Limb (tissue), 2 donors: Measurements from ENCODE around the gene NUDT14.

ENCODE experiments used
- DNase-seq, 2 donors: peaks; one replicate each; pipeline ENCODE4 v3.0.0-alpha.2; 2016; ENCODE audit errors: extremely low spot score in 2 of 2

The NUDT14 gene

DNA sequence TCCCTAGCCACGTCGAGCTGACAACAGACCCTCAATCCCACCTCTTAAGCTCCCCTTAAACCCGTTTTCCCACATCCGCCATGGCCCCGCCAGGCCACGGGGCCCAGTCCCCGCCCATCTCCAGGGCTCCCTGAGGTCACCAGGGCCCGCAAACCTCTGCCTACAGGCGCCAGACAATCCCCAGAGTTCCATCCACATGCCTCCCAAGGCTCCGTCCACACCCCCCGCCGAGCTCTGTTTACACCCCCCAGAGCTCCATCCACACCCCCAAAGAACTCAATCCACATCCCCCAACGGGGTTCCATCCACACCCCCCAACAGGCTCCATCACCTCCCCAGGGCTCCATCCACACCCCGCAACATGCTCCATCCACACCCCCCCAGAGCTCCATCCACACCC is 21.8 kb downstream of the NUDT14 start:
- no peak for DNase-seq

DNA sequence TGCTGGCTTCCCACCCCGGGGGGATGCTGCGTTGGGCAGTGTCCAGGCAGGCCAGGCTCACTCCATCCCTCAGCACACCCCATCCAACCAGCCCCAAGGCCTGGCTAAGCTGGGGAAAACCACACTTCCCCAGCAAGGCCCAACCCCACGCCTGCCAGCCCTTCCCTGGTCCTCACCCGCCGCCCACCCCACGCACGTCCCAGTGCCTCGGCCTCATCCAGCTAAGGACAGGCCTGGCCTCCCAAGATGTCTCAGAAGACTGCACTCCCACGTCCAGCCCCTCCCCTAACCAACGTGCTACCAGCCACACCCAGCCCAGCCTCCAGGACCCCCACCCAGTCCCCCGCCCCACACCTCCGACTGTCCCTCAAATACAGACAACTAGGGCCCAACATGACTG is 22.3 kb downstream of the NUDT14 start:
- DNase-seq: no peak

DNA sequence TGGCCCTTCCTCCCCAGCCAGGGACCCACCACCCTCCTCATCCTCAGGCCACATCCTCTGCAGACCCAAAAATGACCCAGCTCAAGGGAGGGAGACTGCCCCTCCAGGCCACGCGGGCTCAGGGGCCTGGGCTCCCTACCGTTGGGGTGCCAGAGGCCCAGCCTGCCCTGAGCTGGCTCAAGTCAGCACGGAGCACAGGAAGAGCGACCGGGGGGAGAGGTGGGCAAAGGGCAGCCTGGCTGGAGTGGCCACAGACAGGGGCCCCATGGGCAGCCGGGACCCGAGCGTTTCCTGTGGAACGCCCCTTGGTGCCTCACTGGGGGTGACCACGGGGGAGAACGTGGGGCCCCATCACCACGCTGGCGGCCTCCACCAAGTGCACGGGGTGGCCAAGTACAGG is 23.2 kb downstream of the NUDT14 start:
- no peak for DNase-seq

- DNase-seq: no peak
These were observed 24.4 kb downstream of the NUDT14 start for GRCh38 chr14:105156414-105157375.

DNA sequence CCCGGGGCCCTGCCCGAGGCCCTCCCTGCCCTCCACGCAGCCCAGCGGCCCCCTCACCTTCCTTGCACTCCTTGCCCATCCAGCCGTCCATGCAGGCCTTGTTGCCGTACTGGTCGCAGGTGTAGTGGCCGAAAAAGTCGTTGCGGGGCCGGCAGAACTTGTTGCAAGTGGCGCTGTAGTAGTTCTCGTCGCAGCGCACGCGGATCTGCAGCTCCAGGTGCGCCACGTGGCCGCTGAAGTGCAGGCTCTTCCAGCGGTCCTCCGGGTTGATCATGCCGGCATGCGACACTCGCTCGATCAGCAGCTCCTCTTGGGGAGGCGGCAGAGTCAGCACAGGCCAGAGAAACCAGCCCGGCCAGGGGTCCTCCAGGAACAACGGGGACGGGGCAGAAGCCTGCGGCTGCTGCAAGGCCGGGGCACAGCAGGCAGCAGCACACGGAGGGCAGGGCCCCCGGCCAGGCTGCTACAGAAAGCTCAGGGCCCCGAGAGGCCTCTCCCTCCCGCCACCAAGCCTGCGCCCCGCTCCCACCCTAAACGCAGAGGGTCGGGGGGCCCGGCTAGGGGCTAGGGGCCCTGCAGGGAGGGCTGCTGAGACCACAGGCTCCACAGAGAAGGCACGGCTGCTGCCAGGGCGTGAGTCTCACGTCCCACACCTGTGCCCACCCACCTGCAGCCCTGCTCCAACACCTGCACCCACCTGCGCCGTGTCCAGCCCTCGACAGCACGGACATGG is 25.3 kb downstream of the NUDT14 start:
- DNase-seq: no peak

GRCh38 chr14:105155071-105155651 is 26.0 kb downstream of the NUDT14 start:
- DNase-seq: no peak

DNA sequence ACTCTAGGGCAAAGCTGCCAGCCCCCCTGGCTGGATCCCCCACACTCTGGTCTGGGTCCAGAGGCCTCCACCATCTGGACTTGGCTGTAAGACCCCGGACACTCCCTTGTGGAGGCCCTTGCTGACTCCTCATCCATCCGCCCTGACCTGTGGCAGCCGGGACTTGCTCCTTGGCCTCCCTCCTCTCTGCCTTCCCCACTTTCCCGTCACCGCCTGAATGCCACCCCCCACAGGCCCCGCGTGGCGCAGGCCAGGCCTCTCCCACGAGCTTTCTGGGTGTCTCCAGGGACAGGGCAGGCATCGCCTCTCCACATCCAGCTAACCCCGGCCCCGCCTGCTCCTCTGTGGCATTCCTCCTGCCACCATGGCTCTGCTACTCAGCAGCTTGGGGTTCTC is 26.6 kb downstream of the NUDT14 start:
- no peak for DNase-seq

- DNase-seq: no peak
These were observed 27.2 kb downstream of the NUDT14 start for GRCh38 chr14:105153739-105154475.

DNA sequence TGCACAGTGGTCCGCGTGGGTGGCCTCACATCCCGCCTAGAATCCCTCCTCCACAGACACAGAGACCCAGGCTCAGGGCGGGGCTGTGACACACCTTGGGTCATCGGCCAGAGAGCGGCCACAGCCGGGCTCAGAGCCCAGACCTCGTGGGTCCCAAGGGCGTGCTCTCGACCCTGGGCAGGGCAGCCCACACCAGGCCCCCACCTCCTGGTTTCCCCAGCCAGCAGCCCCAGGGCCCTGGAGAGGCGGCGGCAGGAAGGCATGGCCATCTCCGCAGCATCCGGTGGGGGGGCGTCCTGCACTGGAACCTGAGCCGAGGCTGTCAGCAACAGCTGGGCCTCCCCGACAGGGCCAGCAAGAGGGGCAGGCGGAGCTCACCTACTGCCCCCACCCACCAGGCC is 27.8 kb downstream of the NUDT14 start:
- peak in 1 of 2 donors; percentile 36 for DNase-seq

DNA sequence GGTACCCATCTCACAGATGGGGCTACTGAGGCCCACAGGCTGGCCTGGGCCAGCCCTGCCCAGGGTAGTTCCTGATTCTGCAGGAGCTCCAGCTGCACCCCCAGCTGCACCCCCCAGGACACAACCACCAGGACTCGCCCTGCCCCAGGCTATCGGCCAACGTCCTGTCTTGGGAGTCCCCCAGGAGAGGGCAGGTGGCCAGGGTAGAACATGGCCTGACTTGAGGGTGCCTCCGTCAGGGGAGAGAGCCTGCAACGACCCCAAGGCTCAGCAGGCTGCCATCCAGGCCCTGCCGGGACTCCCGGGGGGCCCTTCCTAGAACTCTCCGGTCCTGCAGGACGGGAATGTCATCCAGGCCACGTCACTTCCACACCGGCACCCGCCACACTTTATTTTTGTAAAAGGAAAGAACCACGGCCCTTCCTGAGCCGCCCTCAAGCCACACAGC is 28.3 kb downstream of the NUDT14 start:
- DNase-seq: no peak

- no peak for DNase-seq
These were observed 29.0 kb downstream of the NUDT14 start for GRCh38 chr14:105151838-105152793.

GRCh38 chr14:105151084-105151837 is 29.9 kb downstream of the NUDT14 start:
- DNase-seq: no peak

DNA sequence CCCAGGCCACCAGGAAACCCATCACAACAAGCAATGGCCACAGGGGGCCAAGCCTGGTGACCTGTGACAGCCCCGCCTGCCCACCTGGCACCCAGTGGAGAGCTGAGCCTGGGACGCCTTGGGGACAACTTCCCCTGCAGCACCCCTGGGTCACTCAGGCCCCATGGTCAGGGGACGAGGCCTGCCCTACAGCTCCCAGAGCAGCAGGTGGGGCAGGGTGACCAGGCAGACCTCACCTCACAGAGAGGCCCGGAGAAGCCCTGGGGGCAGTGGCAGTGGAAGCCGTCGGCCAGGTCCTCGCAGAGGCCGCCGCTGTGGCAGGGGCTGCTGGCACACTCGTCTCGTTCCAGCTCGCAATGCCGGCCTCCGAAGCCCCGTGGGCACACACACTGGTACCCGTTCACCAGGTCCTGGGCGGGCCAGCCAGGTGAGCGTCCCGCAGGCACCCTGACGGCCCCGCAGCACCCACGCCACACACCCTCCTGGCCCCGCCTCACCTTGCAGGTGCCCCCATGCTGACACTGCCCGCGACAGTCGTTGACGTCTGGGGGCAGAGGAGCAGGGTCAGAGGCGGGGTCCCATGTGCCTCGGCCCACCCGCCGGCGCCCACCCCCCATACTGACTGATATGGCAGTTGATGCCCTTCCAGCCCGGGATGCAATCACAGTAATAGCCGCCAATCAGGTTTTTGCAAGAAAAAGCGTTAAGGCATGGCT is 30.6 kb downstream of the NUDT14 start:
- DNase-seq: no peak

DNA sequence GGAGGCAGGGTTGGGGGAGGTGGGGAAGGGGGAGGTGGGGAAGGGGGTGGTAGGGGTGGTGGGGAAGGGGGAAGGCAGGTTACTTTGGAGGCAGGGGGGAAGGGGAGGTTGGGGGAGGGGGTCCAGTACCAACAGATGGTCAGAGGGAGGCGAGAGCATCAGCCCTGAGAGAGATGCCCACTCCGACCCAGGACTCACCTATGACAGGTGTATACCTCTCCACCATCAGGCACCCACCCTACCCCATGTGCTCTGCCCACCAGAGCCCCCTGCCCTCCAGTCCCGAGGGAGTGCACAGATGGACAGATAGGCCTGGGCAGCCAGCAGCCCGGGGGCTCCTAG is 31.1 kb downstream of the NUDT14 start:
- DNase-seq: peak in 1 of 2 donors; percentile 21

GRCh38 chr14:105149146-105149781 is 31.8 kb downstream of the NUDT14 start:
- peak in 1 of 2 donors; percentile 25 for DNase-seq

DNA sequence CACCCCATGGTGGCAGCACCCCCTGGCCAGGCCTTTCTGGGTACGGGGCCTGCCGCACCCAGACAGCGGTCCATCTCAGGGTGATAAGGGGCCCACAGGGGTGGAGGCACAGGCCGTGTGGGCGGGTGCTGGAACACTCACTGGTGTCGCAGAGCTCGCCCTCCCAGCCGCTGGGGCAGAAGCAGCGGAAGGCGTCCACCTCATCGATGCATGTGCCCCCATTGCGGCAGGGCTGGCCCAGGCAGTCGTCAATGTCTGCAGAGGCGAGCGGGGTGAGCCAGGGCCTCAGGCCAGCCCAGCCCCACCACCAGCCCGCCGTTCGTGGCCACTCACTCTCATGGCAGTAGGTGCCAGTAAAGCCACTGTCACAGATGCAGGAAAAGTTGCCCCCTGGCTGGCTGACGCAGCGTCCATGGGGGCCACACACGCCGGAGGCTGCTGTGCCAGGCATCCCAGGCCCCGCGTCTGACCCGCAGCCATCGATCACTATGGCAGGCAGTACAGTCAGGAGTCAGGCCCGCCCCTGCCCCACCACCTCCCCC is 32.4 kb downstream of the NUDT14 start:
- peak in 1 of 2 donors; percentile 24 for DNase-seq

DNA sequence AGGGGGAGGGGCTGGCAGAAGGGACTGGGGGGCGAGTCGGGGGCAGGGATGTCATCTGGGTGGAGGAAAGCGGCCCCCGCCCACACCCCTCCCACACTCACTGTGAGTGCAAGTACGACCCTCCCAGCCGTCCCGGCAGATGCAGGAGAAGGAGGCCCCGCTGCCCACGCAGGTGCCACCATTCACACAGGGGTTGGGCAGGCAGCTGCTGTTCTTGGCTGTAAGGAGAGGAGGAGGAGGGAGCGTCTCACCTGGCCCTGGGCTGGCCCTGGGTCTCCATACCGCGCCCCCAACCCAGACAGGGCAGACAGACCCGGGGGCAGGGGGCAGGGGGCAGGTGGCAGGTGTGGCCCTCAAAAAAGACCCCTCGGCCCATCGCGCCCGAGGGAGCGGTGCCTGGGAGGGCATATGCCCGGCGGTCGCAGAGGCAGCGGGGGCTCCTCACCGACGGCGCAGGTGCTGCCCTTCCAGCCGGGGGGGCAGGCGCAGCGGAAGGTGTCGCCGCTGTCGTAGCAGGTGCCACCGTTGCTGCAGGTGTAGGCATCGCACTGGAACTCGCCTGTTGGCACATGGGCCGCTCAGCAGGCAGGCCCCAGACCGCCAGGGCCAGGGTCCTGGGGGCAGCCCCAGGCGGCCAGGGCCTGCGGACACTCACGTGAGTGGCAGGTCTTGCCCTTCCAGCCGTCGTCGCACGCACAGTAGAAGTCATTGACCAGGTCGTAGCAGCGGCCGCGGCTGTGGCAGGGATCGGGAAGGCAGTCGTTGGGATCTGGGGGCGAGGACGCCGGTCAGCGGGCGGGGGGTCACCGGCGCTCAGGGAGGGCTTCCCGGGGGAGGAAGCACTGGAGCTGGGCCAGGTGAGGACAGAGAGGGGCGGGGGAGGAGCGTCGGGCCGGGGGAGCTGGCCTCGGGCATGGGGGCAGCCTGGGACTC is 33.2 kb downstream of the NUDT14 start:
- peak in 1 of 2 donors; percentile 26 for DNase-seq
